GM12878 (cell line): ENCODE results near the gene TCF4. TPM values are rescaled to one million over a fixed set of nuclear protein-coding genes. Genes with fewer than 3 reads are reported as not detected.

Experiments
- ATF7 ChIP-seq: fragments of 450-650 bp; IDR thresholded peaks from 2 replicates; pipeline ENCODE4 v1.6.1; 2016; ENCODE audit warnings: low read depth, mild to moderate bottlenecking
- NKRF ChIP-seq: fragments of 450-650 bp; conservative IDR thresholded peaks from 2 replicates; pipeline ENCODE4 v1.6.1; 2017; ENCODE audit warnings: mild to moderate bottlenecking, moderate library complexity
- RB1 ChIP-seq: fragments of 450-650 bp; formaldehyde crosslinking; IDR thresholded peaks from 2 replicates; pipeline ENCODE4 v1.6.1; 2017; ENCODE audit warnings: mild to moderate bottlenecking, borderline replicate concordance
- STAT1 ChIP-seq: fragments of 450-650 bp; conservative IDR thresholded peaks from 2 replicates; pipeline ENCODE4 v1.6.1; 2014; ENCODE audit warnings: antibody characterized with exemption, mild to moderate bottlenecking
- ZBTB40 ChIP-seq: fragments of 450-650 bp; IDR thresholded peaks from 2 replicates; pipeline ENCODE4 v1.6.1; 2016; ENCODE audit warnings: mild to moderate bottlenecking, moderate library complexity, borderline replicate concordance
- ZNF207 ChIP-seq: fragments of 450-650 bp; IDR thresholded peaks from 2 replicates; pipeline ENCODE4 v1.6.1; 2014; ENCODE audit warnings: antibody characterized with exemption, mild to moderate bottlenecking, borderline replicate concordance
- polyA plus RNA-seq, 11 experiments: library from polyadenylated mRNA; depleted of rRNA in 4 of 11; unstranded in 6 of 11; stranded (reverse) in 5 of 11; fragments of >200 nt; fragmentation: Nextera tagmentation in 4 of 11; fragmentation: Illumina TruSeq in 1 of 11; extraction: Ambion mirVana in 4 of 11; extraction: Trizol in 1 of 11; gene quantifications; 1 replicate in 1 of 11; 2 replicates in 10 of 11; pipeline versions ENCODE4 v1.2.1 to v1.2.3, GENCODE V29; 2011 to 2016; ENCODE audit warnings: inconsistent platforms in 2 of 11, missing spikeins in 2 of 11, low read depth in 1 of 11
- total RNA-seq, 4 experiments: library from RNA; depleted of rRNA in 3 of 4; stranded (reverse); fragments of >200 nt in 3 of 4; fragmentation: Illumina TruSeq in 1 of 4; extraction: Trizol in 1 of 4; gene quantifications; 2 replicates each; pipeline versions ENCODE4 v1.2.1 to v1.2.3, GENCODE V29; 2013 to 2021
- TF ChIP-seq, protein P1 (sequence below): fragments of 450-650 bp; IDR thresholded peaks from 2 replicates; pipeline ENCODE4 v1.6.1; 2017; ENCODE audit warnings: mild to moderate bottlenecking, low read depth, inconsistent platforms; ENCODE audit not compliant: poor library complexity, severe bottlenecking

The TCF4 gene
- total and polyA plus RNA-seq, 10 of the 15 experiments (the other 5 are each of a cell fraction or from before 2014, with no cell fraction given), result 15.2 to 94.0 (median 31.5) TPM

- TF ChIP-seq, protein P1, sequence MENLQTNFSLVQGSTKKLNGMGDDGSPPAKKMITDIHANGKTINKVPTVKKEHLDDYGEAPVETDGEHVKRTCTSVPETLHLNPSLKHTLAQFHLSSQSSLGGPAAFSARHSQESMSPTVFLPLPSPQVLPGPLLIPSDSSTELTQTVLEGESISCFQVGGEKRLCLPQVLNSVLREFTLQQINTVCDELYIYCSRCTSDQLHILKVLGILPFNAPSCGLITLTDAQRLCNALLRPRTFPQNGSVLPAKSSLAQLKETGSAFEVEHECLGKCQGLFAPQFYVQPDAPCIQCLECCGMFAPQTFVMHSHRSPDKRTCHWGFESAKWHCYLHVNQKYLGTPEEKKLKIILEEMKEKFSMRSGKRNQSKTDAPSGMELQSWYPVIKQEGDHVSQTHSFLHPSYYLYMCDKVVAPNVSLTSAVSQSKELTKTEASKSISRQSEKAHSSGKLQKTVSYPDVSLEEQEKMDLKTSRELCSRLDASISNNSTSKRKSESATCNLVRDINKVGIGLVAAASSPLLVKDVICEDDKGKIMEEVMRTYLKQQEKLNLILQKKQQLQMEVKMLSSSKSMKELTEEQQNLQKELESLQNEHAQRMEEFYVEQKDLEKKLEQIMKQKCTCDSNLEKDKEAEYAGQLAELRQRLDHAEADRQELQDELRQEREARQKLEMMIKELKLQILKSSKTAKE, result no peak
- TF ChIP-seq ZNF207 (no peak), NKRF (no peak), RB1 (no peak), ATF7 (no peak), STAT1 (no peak), ZBTB40 (no peak)
Observed at GRCh38 chr18:55396979-55397378, 191.0 kb downstream of the TCF4 start (continued).
